Vagina (tissue), 2 donors: ENCODE measurements around the gene UHRF2. TPM values are rescaled to one million over a fixed set of nuclear protein-coding genes. Genes with fewer than 3 reads are reported as not detected.
A peak's percentile ranks its signal among the peaks of the same experiment; 100 is the strongest.
"Not testable (repeated sequence)": the region's sequence is repeated elsewhere in the genome, so short reads cannot be mapped to it uniquely, and the experiment has no call there.

Experiments used
- DNase-seq, 2 donors: peaks; one replicate each; pipeline ENCODE4 v3.0.0-alpha.2; 2017; ENCODE audit errors: extremely low spot score in 2 of 2
- H3K27ac ChIP-seq: fragments of 200-600 bp; sonication (generic); one replicate; pipeline ENCODE4 v1.5.1; 2019
- H3K27me3 ChIP-seq: fragments of 200-600 bp; sonication (generic); one replicate; pipeline ENCODE4 v1.5.1; 2019
- H3K36me3 ChIP-seq, 2 donors: fragments of 200-600 bp; sonication (generic); one replicate each; pipeline ENCODE4 v1.5.1; 2017 to 2019
- H3K4me1 ChIP-seq: fragments of 200-600 bp; sonication (generic); one replicate; pipeline ENCODE4 v1.5.1; 2019
- H3K4me3 ChIP-seq, 2 donors: fragments of 200-600 bp; sonication (generic); 1 replicate in 1 of 2; 2 replicates in 1 of 2; pipeline ENCODE4 v1.5.1; 2016 to 2019
- H3K9me3 ChIP-seq: fragments of 200-600 bp; sonication (generic); one replicate; pipeline ENCODE4 v1.5.1; 2019
- POLR2A ChIP-seq, 2 donors: fragments of 450-650 bp; IDR thresholded peaks; one replicate each; pipeline ENCODE4 v1.6.1; 2017; ENCODE audit warnings: antibody characterized with exemption in 2 of 2, mild to moderate bottlenecking in 2 of 2, moderate library complexity in 2 of 2
- POLR2AphosphoS5 ChIP-seq, 2 donors: sonication (generic); formaldehyde crosslinking; IDR thresholded peaks; one replicate each; pipeline ENCODE4 v1.9.0; 2017; ENCODE audit warnings: antibody characterized with exemption in 2 of 2, mild to moderate bottlenecking in 2 of 2, low read depth in 1 of 2; ENCODE audit not compliant: insufficient read depth in 1 of 2
- intact Hi-C: fragments of 100-400 bp; cut with DNase I; formaldehyde crosslinking; loops from one replicate; pipeline ENCODE4 v1.15.1; 2023
- total RNA-seq: library from RNA; depleted of rRNA; stranded (reverse); fragments of >200 nt; gene quantifications from one replicate; pipeline ENCODE4 v1.2.3, GENCODE V29; 2016
- TF ChIP-seq, protein P1 (sequence below), 3 experiments: fragments of 450-650 bp in 2 of 3; fragments of 200-600 bp in 1 of 3; sonication (generic) in 1 of 3; IDR thresholded peaks; one replicate each; pipeline ENCODE4 v1.5.1; 2017 to 2019; ENCODE audit warnings: antibody characterized with exemption in 3 of 3, mild to moderate bottlenecking in 2 of 3, moderate library complexity in 2 of 3

UHRF2 gene, protein sequence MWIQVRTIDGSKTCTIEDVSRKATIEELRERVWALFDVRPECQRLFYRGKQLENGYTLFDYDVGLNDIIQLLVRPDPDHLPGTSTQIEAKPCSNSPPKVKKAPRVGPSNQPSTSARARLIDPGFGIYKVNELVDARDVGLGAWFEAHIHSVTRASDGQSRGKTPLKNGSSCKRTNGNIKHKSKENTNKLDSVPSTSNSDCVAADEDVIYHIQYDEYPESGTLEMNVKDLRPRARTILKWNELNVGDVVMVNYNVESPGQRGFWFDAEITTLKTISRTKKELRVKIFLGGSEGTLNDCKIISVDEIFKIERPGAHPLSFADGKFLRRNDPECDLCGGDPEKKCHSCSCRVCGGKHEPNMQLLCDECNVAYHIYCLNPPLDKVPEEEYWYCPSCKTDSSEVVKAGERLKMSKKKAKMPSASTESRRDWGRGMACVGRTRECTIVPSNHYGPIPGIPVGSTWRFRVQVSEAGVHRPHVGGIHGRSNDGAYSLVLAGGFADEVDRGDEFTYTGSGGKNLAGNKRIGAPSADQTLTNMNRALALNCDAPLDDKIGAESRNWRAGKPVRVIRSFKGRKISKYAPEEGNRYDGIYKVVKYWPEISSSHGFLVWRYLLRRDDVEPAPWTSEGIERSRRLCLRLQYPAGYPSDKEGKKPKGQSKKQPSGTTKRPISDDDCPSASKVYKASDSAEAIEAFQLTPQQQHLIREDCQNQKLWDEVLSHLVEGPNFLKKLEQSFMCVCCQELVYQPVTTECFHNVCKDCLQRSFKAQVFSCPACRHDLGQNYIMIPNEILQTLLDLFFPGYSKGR
- total RNA-seq, result 70.0 TPM

DNA sequence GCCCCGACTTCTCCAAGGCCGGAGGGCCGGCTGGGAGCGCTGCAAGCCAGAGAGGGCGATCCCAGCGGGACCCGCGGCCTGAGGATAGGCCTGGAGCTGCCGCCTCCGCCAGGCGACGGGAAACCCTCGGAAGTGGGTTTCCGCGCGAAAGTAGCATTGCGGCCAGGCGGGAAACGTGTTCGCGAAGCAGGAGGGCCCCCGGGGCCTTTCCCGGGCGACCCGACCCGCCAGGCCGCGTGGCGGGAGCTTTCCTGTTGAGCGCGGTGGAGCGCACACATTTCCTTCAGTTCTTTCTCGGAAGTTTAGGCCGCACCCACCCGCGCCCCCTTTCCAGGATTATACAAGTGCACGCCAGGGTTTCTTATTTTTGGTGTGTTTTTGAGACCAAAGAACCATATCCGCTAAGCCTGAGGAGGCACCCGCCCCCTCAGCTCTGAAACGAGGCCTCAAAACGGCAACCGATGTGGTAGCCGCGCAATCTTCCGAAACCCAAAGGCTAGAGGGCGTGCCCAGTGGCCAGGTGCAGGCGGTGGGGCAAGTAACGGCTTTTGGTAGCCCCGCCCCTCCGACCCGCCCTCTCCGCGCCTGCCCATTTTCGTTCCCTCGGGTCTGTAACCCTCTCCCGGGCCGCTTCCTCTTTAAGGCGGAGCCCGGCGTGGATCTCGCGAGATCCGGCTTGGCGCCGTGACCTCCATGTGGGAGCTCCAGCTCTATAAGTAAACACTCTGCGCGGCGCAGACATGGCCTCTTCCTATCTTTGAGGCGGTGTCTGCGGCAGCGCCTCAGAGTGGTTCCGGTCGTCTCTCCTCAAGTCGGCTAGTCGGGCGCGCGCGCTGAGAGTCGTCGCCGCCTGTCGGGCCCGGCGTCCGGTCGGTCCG, at the start of gene UHRF2:
Gene UHRF2 (plus strand): TSS at position 713 of the 878 bp plus-strand sequence. CDS start 292 bp downstream, outside the sequence.
- Histone ChIP-seq H3K27ac (peak within 1 kb of the TSS; percentile 92), H3K27me3 (no peaks in the 10 kb centered on the region), H3K36me3 (no peaks in the 10 kb centered on the region), H3K4me1 (peaks cover 27% of the 10 kb centered on the region), H3K4me3 (peak within 1 kb of the TSS; percentile 83 to 88), H3K9me3 (no peaks in the 10 kb centered on the region)
- intact Hi-C loops, result loop anchor here (5.0 kb wide), 1 partner anchor 345 kb away; the partner anchor contains the start of gene KDM4C
- TF ChIP-seq, protein P1, sequence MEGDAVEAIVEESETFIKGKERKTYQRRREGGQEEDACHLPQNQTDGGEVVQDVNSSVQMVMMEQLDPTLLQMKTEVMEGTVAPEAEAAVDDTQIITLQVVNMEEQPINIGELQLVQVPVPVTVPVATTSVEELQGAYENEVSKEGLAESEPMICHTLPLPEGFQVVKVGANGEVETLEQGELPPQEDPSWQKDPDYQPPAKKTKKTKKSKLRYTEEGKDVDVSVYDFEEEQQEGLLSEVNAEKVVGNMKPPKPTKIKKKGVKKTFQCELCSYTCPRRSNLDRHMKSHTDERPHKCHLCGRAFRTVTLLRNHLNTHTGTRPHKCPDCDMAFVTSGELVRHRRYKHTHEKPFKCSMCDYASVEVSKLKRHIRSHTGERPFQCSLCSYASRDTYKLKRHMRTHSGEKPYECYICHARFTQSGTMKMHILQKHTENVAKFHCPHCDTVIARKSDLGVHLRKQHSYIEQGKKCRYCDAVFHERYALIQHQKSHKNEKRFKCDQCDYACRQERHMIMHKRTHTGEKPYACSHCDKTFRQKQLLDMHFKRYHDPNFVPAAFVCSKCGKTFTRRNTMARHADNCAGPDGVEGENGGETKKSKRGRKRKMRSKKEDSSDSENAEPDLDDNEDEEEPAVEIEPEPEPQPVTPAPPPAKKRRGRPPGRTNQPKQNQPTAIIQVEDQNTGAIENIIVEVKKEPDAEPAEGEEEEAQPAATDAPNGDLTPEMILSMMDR (IDR thresholded peaks at IDR 0.05), result peak in 1 of 3 experiments; percentile 35
- peak; percentile 86 to 88 for TF ChIP-seq POLR2AphosphoS5 (IDR thresholded peaks at IDR 0.05; ENCODE audit: insufficient read depth in 1 of 2, low read depth in 1 of 2)
- peak in 1 of 2 donors; percentile 77 for TF ChIP-seq POLR2A (IDR thresholded peaks at IDR 0.05)
- DNase-seq, result peak; percentile 96 to 98

DNA sequence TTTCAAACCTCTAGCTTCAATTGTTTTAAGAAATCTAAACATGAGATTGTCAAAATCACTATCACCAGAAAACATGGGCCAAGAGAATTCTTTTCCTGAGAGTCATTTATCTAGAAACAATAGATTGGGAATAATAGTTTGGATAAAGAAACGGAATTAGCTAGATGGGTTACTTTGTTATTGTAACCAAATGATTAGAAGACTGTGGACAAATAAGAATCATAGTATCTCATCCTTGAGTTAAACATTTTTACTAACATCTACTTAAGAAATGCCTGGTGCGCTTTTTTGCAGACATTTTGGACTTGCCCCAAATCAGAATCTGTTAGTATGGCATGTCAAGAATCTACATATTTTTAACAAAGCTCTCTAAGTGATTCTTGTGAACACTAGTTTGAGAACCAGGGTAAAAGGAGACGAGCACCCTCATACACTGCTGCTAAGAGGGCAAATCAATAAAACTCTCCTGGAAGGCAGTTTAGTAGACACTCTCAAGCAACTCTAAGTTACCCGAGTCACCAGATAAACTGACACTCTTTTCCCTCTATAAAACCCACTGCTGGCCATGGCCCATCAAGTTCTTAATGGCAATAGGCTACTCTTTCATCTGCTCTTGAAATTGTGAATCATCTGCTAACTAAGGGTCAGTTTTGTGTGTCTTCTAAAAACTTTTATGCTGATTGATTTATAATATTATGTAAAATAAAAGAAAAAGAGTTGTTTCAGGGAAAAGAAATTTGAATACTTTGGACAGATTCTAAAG, 45.7 kb upstream of the UHRF2 start:
- H3K27ac ChIP-seq, result no peak overlapping the region
- H3K36me3 ChIP-seq, result no peaks in the 10 kb centered on the region
- no peak for TF ChIP-seq POLR2A (IDR thresholded peaks at IDR 0.05)
- no peak for TF ChIP-seq POLR2AphosphoS5 (IDR thresholded peaks at IDR 0.05; ENCODE audit: insufficient read depth in 1 of 2, low read depth in 1 of 2)
- TF ChIP-seq, protein P1 (IDR thresholded peaks at IDR 0.05), result no peak
- no peak for DNase-seq
- H3K9me3 ChIP-seq, result no peaks in the 10 kb centered on the region
- intact Hi-C loops, result no loop called here
- H3K4me3 ChIP-seq, result no peak overlapping the region
- H3K27me3 ChIP-seq, result no peaks in the 10 kb centered on the region
- no peaks in the 10 kb centered on the region for H3K4me1 ChIP-seq

DNA sequence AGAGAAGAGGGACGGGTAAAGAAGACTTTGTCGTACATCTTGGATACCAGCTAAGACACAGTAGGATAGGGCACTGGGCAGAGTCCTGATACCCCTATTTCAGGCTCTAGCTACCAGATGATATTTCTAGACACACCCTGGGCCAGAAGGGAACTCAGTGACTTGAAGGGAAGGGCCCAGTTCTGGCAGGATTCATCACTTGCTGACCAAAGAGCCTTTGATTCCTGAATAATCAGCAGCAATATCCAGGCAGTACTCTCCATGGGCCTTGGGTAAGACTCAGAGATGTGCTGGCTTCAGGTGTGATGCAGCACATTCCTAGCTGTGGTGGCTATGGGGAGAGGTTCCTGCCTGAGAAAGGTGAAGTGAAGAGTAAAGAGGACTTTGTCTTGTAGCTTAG, 44.2 kb upstream of the UHRF2 start:
- intact Hi-C loops, result no loop called here
- DNase-seq, result no peak
- H3K4me1 ChIP-seq, result no peaks in the 10 kb centered on the region
- no peaks in the 10 kb centered on the region for H3K27me3 ChIP-seq
- H3K27ac ChIP-seq, result no peak overlapping the region
- H3K36me3 ChIP-seq, result no peaks in the 10 kb centered on the region
- no peaks in the 10 kb centered on the region for H3K9me3 ChIP-seq
- TF ChIP-seq POLR2A (IDR thresholded peaks at IDR 0.05), result no peak
- TF ChIP-seq, protein P1 (IDR thresholded peaks at IDR 0.05), result no peak
- TF ChIP-seq POLR2AphosphoS5 (IDR thresholded peaks at IDR 0.05; ENCODE audit: insufficient read depth in 1 of 2, low read depth in 1 of 2), result no peak
- H3K4me3 ChIP-seq, result no peak overlapping the region

DNA sequence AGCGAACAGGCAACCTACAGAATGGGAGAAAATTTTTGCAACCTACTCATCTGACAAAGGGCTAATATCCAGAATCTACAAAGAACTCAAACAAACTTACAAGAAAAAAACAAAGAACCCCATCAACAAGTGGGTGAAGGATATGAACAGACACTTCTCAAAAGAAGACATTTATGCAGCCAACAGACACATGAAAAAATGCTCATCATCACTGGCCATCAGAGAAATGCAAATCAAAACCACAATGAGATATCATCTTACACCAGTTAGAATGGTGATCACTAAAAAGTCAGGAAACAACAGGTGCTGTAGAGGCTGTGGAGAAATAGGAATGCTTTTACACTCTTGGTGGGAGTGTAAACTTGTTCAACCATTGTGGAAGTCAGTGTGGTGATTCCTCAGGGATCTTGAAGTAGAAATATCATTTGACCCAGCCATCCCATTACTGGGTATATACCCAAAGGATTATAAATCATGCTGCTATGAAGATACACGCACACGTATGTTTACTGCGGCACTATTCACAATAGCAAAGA, 31.5 kb upstream of the UHRF2 start:
- H3K27ac ChIP-seq, intact Hi-C loops, H3K27me3 ChIP-seq, DNase-seq, H3K9me3 ChIP-seq, H3K36me3 ChIP-seq, H3K4me1 ChIP-seq, H3K4me3 ChIP-seq: not testable (repeated sequence)
